Nephron progenitor cell (in vitro differentiated cells): ENCODE measurements around the gene ARMH4.
A peak's percentile ranks its signal among the peaks of the same experiment; 100 is the strongest.

Source experiments
- DNase-seq: peaks from one replicate; pipeline ENCODE4 v3.0.0; 2021
- H3K27ac Mint-ChIP-seq: 2 replicates; pipeline ENCODE4 v1.8.0; 2021; ENCODE audit warnings: mild to moderate bottlenecking, moderate library complexity, mixed read lengths
- H3K27me3 Mint-ChIP-seq: 2 replicates; pipeline ENCODE4 v1.8.0; 2021; ENCODE audit warnings: mild to moderate bottlenecking, low read depth, mixed read lengths; ENCODE audit not compliant: poor library complexity
- H3K36me3 Mint-ChIP-seq: 2 replicates; pipeline ENCODE4 v1.8.0; 2021; ENCODE audit warnings: low read depth, mixed read lengths
- H3K4me1 Mint-ChIP-seq: 2 replicates; pipeline ENCODE4 v1.8.0; 2021; ENCODE audit warnings: mixed read lengths
- H3K4me3 Mint-ChIP-seq: 2 replicates; pipeline ENCODE4 v1.8.0; 2021; ENCODE audit warnings: mild to moderate bottlenecking, moderate library complexity, mixed read lengths
- H3K9me3 Mint-ChIP-seq: 2 replicates; pipeline ENCODE4 v1.8.0; 2021; ENCODE audit warnings: mild to moderate bottlenecking, moderate library complexity, mixed read lengths
- CTCF ChIP-seq: fragments of 200-600 bp; sonication (generic); IDR thresholded peaks from 2 replicates; pipeline ENCODE4 v1.5.0; 2021; ENCODE audit warnings: antibody characterized with exemption

ARMH4 gene

DNA sequence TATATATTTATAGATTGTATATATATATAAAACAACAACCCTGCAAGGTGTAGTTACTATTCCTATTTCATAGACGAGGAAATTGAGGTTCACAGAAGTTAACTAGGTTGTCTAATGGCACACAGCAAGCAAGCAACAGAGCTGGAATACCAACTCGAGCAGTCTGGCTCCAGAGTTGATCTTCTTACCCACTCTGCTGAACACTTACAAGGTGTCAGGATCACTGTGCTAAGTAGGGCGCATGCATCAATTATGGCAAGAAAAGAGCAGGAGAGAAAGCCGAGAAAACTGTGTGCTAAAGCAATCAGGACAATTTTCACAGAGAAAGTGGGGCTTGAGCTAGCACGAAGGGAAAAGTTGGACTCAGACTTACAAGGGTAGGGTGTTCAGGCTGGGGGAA lies 15.9 kb upstream of the ARMH4 start:
- no peak overlapping the region for H3K27ac Mint-ChIP-seq
- no peak for TF ChIP-seq CTCF
- H3K36me3 Mint-ChIP-seq, result no peaks in the 10 kb centered on the region
- H3K9me3 Mint-ChIP-seq, result no peaks in the 10 kb centered on the region
- DNase-seq, result no peak
- H3K4me3 Mint-ChIP-seq, result no peak overlapping the region
- H3K4me1 Mint-ChIP-seq, result peaks cover 6% of the 10 kb centered on the region
- peaks cover 2% of the 10 kb centered on the region for H3K27me3 Mint-ChIP-seq

DNA sequence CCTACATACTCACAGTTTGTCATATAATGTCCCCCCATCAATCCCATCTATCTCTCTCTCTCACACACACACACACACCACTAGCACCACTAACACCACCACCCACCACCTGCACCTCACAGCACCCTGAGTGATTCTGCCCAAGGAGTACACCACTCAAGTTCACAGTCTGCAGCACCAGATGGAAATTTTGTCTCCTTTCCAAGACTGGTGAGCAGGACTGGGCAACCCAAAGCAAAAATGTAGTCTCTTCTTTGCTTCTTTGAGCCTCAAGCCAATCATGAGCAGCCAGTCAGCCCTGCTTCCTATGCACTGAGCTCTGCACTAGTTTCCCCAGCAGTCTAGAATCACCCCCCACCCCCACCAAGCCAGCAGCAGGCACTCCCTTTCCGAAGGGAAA lies 15.0 kb upstream of the ARMH4 start:
- DNase-seq, result no peak
- no peak for TF ChIP-seq CTCF
- H3K27me3 Mint-ChIP-seq, result peaks cover 2% of the 10 kb centered on the region
- H3K36me3 Mint-ChIP-seq, result no peaks in the 10 kb centered on the region
- peaks cover 6% of the 10 kb centered on the region for H3K4me1 Mint-ChIP-seq
- H3K9me3 Mint-ChIP-seq, result no peaks in the 10 kb centered on the region
- H3K4me3 Mint-ChIP-seq, result no peak overlapping the region
- no peak overlapping the region for H3K27ac Mint-ChIP-seq

GRCh38 chr14:58166005-58166983 lies 14.3 kb upstream of the ARMH4 start:
- Mint-ChIP-seq H3K27ac (no peak overlapping the region), H3K27me3 (peaks cover 2% of the 10 kb centered on the region), H3K4me3 (no peak overlapping the region), H3K4me1 (peaks cover 6% of the 10 kb centered on the region), H3K36me3 (no peaks in the 10 kb centered on the region), H3K9me3 (no peaks in the 10 kb centered on the region)
- peak; percentile 94 for TF ChIP-seq CTCF
- DNase-seq, result peak; percentile 92

GRCh38 chr14:58160561-58160960 lies 8.5 kb upstream of the ARMH4 start:
- H3K4me1 Mint-ChIP-seq, result no peaks in the 10 kb centered on the region
- no peak for DNase-seq
- TF ChIP-seq CTCF, result no peak
- H3K4me3 Mint-ChIP-seq, result no peak overlapping the region
- no peak overlapping the region for H3K27ac Mint-ChIP-seq
- no peaks in the 10 kb centered on the region for H3K36me3 Mint-ChIP-seq
- no peaks in the 10 kb centered on the region for H3K9me3 Mint-ChIP-seq
- peaks cover 27% of the 10 kb centered on the region for H3K27me3 Mint-ChIP-seq

GRCh38 chr14:58151133-58152013 lies 640 bp downstream of the ARMH4 start:
- peaks cover 22% of the 10 kb centered on the region for H3K4me1 Mint-ChIP-seq
- peaks cover 63% of the 10 kb centered on the region for H3K27me3 Mint-ChIP-seq

More at GRCh38 chr14:58151133-58152013, 640 bp downstream of the ARMH4 start:
- H3K27ac Mint-ChIP-seq, result no peak overlapping the region
- TF ChIP-seq CTCF, result no peak
- H3K4me3 Mint-ChIP-seq, result peak overlapping the region; percentile 92
- H3K36me3 Mint-ChIP-seq, result no peaks in the 10 kb centered on the region
- DNase-seq, result peak; percentile 49
- H3K9me3 Mint-ChIP-seq, result no peaks in the 10 kb centered on the region
